IMR-90 (cell line): ENCODE results near the gene CPED1. TPM values are rescaled to one million over a fixed set of nuclear protein-coding genes. Genes with fewer than 3 reads are reported as not detected.

Experiments
- ATAC-seq: fragments of 200-7000 bp; cut with Tn5 transposase; 2 replicates; pipeline ENCODE4 v1.9.1; 2020; ENCODE audit warnings: low read depth, mild to moderate bottlenecking, moderate library complexity
- BruUV-seq: library from RNA; stranded (reverse); fragments of 400-500 nt; replicated peaks from 2 replicates; lab custom pipeline; 2021; lab: Mats Ljungman, UMichigan
- CTCF ChIA-PET: fragments of 300-600 bp; formaldehyde crosslinking; extraction: SDS; loops from one replicate; lab custom pipeline; 2021; ENCODE audit warnings: antibody characterized with exemption; lab: Yijun Ruan, JAX
- POLR2A ChIA-PET: fragments of 300-600 bp; sonication (Branson Sonifier 250); formaldehyde crosslinking; loops from one replicate; lab custom pipeline; 2022; ENCODE audit warnings: antibody characterized with exemption; ENCODE audit not compliant: unreplicated experiment; lab: Charles Lee
- DNase-seq: peaks from one replicate; pipeline ENCODE4 v3.0.0; 2013
- H2AFZ ChIP-seq: replicated peaks from 2 replicates; pipeline ENCODE3; 2013; ENCODE audit warnings: low read length, mild to moderate bottlenecking; ENCODE audit not compliant: poor library complexity
- H2AK5ac ChIP-seq: 2 replicates; pipeline ENCODE4 v1.6.1; 2013; ENCODE audit warnings: low read depth, low read length, inconsistent platforms
- H2AK9ac ChIP-seq: replicated peaks from 2 replicates; pipeline ENCODE3; 2013; ENCODE audit warnings: mild to moderate bottlenecking, low read depth, low read length, moderate library complexity; ENCODE audit not compliant: poor library complexity
- H2BK120ac ChIP-seq: 2 replicates; pipeline ENCODE4 v1.6.1; 2013; ENCODE audit warnings: low read depth, low read length, inconsistent platforms
- H2BK15ac ChIP-seq: 3 replicates; pipeline ENCODE4 v1.6.1; 2013; ENCODE audit warnings: low read depth, low read length, inconsistent platforms
- H2BK20ac ChIP-seq: 2 replicates; pipeline ENCODE4 v1.6.1; 2013; ENCODE audit warnings: low read depth, mild to moderate bottlenecking, inconsistent platforms, low read length, moderate library complexity
- H2BK5ac ChIP-seq: 2 replicates; pipeline ENCODE4 v1.6.1; 2013; ENCODE audit warnings: mild to moderate bottlenecking, low read depth, low read length, inconsistent platforms; ENCODE audit not compliant: poor library complexity, severe bottlenecking
- H3K14ac ChIP-seq: replicated peaks from 2 replicates; pipeline ENCODE4 v1.6.1; 2013; ENCODE audit warnings: low read depth, low read length, inconsistent platforms
- H3K18ac ChIP-seq: 2 replicates; pipeline ENCODE4 v1.6.1; 2013; ENCODE audit warnings: low read depth, low read length, control low read depth
- H3K23ac ChIP-seq: 2 replicates; pipeline ENCODE4 v1.6.1; 2013; ENCODE audit warnings: low read depth, low read length, inconsistent platforms
- H3K27ac ChIP-seq: 2 replicates; pipeline ENCODE4 v1.5.1; 2013; ENCODE audit warnings: mild to moderate bottlenecking, control low read depth, low read length; ENCODE audit not compliant: insufficient read depth
- H3K27me3 ChIP-seq: 2 replicates; pipeline ENCODE4 v1.6.1; 2013; ENCODE audit warnings: low read length; ENCODE audit not compliant: control insufficient read depth, insufficient read depth
- H3K36me3 ChIP-seq: 2 replicates; pipeline ENCODE4 v1.6.1; 2013; ENCODE audit warnings: low read length, mixed read lengths; ENCODE audit not compliant: control insufficient read depth, insufficient read depth
- H3K4ac ChIP-seq: 2 replicates; pipeline ENCODE4 v1.6.1; 2013; ENCODE audit warnings: low read depth, low read length, inconsistent platforms
- H3K4me1 ChIP-seq: 2 replicates; pipeline ENCODE4 v1.6.1; 2013; ENCODE audit warnings: low read length, mixed read lengths; ENCODE audit not compliant: control insufficient read depth, insufficient read depth
- H3K4me2 ChIP-seq: 2 replicates; pipeline ENCODE4 v1.6.1; 2013; ENCODE audit warnings: low read depth, mild to moderate bottlenecking, control low read depth, low read length, moderate library complexity
- H3K4me3 ChIP-seq: 2 replicates; pipeline ENCODE4 v1.5.1; 2013; ENCODE audit warnings: low read depth, mild to moderate bottlenecking, control low read depth, low read length, moderate library complexity; ENCODE audit not compliant: insufficient read depth
- H3K56ac ChIP-seq: 2 replicates; pipeline ENCODE4 v1.6.1; 2013; ENCODE audit warnings: low read length, inconsistent platforms; ENCODE audit not compliant: insufficient read depth; ENCODE audit errors: extremely low read depth
- H3K79me1 ChIP-seq, 2 experiments: 2 replicates each; pipeline ENCODE4 v1.6.1; 2013; ENCODE audit warnings: low read length in 2 of 2, inconsistent platforms in 1 of 2, low read depth in 1 of 2
- H3K9ac ChIP-seq: 2 replicates; pipeline ENCODE4 v1.6.1; 2013; ENCODE audit warnings: low read depth, low read length, control low read depth
- H3K9me1 ChIP-seq: 2 replicates; pipeline ENCODE4 v1.6.1; 2013; ENCODE audit warnings: low read length, inconsistent platforms; ENCODE audit not compliant: insufficient read depth
- H3K9me3 ChIP-seq: 2 replicates; pipeline ENCODE4 v1.6.1; 2013; ENCODE audit warnings: low read length; ENCODE audit not compliant: control insufficient read depth, insufficient read depth
- H4K20me1 ChIP-seq: 2 replicates; pipeline ENCODE4 v1.6.1; 2013; ENCODE audit warnings: low read length, inconsistent platforms; ENCODE audit not compliant: insufficient read depth
- H4K5ac ChIP-seq: 2 replicates; pipeline ENCODE4 v1.6.1; 2013; ENCODE audit warnings: mild to moderate bottlenecking, low read depth, low read length, control low read depth
- H4K8ac ChIP-seq, 2 experiments: 2 replicates each; pipeline ENCODE4 v1.6.1; 2013; ENCODE audit warnings: low read depth in 2 of 2, low read length in 2 of 2, control low read depth in 1 of 2, inconsistent platforms in 1 of 2
- H4K91ac ChIP-seq: 2 replicates; pipeline ENCODE4 v1.6.1; 2013; ENCODE audit warnings: low read depth, low read length, inconsistent platforms; ENCODE audit not compliant: insufficient read depth
- CEBPB ChIP-seq: IDR thresholded peaks from 2 replicates; pipeline ENCODE4 v1.6.1; 2012; ENCODE audit warnings: low read depth, low read length, improper control_type of control experiment
- FOS ChIP-seq: fragments of 150-350 bp; IDR thresholded peaks from 2 replicates; pipeline ENCODE4 v1.6.1; 2016; ENCODE audit warnings: low read depth, low read length
- MAFK ChIP-seq: IDR thresholded peaks from 2 replicates; pipeline ENCODE4 v1.6.1; 2012; ENCODE audit warnings: low read depth, low read length, improper control_type of control experiment
- WGBS, 2 experiments: methylation state at CpG; one replicate each; pipeline versions ENCODE4 v1.1.5 to v1.1.7; 2013; ENCODE audit warnings: missing lambda C conversion rate in 2 of 2; ENCODE audit not compliant: insufficient read length in 1 of 2; ENCODE audit errors: extremely low coverage in 2 of 2; 5-methylcytosine and 5-hydroxymethylcytosine counted together
- dilution Hi-C: fragments of 300-500 bp; cut with HindIII; formaldehyde crosslinking; loops from one replicate; pipeline ENCODE4 v1.14.3; 2018; ENCODE audit warnings: low sequenced_read_pairs; ENCODE audit not compliant: unreplicated experiment
- in situ Hi-C: fragments of 300-500 bp; cut with MboI; formaldehyde crosslinking; loops from 3 replicates; pipeline ENCODE4 v1.14.3; 2019; ENCODE audit warnings: low sequenced_read_pairs, inconsistent platforms, mixed read lengths
- intact Hi-C: fragments of 100-400 bp; cut with micrococcal nuclease; formaldehyde crosslinking; loops from 2 replicates; pipeline ENCODE4 v1.10.0; 2022
- polyA plus RNA-seq, 3 experiments: library from polyadenylated mRNA; depleted of rRNA; stranded (reverse); fragments of >200 nt; gene quantifications; 2 replicates each; pipeline ENCODE4 v1.2.3, GENCODE V29; 2012; ENCODE audit warnings: low replicate concordance in 1 of 3
- total RNA-seq: library from RNA; depleted of rRNA; stranded (reverse); fragments of >200 nt; gene quantifications from 2 replicates; pipeline ENCODE4 v1.2.3, GENCODE V29; 2012

CPED1 gene
- total and polyA plus RNA-seq, 2 of the 4 experiments (the other 2 are of a cell fraction), result 31.2 to 96.8 TPM

DNA sequence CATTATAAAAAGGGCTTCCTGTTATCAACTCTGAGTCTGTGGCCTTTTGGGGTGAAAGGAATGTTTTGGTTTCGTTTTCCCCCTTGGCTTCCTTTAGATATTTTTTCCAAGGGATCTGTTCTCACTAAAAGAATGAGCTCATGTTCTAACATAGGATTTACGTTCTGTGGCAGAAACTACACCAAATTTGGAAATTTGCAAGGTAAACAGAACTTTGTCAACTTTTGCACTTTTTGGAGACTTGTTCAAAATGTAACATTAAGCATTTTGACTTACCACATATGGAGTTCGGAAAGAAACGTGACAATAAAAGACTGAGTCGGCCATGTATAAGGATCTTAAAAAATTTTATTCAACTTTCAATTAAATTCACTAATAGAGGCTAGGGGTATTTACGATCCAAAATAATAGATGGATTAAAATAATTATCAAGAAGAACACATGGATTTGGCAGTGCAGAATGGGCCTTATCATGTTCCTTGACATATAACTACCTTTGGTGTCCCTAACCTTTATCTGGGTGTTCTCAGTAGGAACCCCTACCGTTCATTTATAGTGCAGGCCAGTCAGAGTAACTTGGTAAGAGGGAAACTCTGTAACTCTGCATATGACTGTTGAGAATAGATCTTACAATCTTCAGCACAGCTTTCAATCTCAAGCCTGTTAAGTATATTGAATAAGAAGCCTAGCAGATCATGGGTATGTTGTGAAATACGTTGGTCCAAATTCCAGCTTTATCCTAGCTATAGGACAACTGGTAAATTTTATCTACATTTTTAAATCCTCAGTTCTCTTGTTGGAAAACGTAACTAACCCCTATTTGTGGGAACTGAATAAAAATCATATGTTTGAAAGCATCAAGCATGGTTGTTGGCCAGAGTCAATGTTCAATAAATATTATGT, 11.8 kb downstream of the CPED1 start:
- ChIA-PET POLR2A (interaction anchor here (0.6 kb wide), 1 partner anchor 24 kb away, joined by 3 read pairs; no protein-coding TSS in a partner anchor), CTCF (interaction anchor here (0.6 to 1.5 kb wide), 5 partner anchors 11 to 194 kb away, joined by 3 to 5 read pairs (median 3); partner anchors contain the start of gene CPED1)
- H4K20me1 ChIP-seq, result peaks cover 3% of the 10 kb centered on the region; the same call in 1 of the 2 replicates
- H3K4ac ChIP-seq, result peak overlapping the region; percentile 48; the same call in 1 of the 2 replicates
- intact Hi-C loops, result no loop called here
- peak overlapping the region; percentile 61; the same call in 1 of the 2 replicates for H3K14ac ChIP-seq
- H2BK20ac ChIP-seq, result peak overlapping the region; percentile 77
- peak overlapping the region; percentile 38 for H2BK5ac ChIP-seq
- peak overlapping the region; percentile 82; the same call in 2 of the 3 replicates for H2BK15ac ChIP-seq
- peak overlapping the region; percentile 91 for H3K18ac ChIP-seq
- H4K8ac ChIP-seq, result peak overlapping the region; percentile 35 to 64; a peak in 3 of 4 replicates
- H2AFZ ChIP-seq, result no peak overlapping the region
- H4K91ac ChIP-seq, result peak overlapping the region; percentile 40; the same call in 1 of the 2 replicates
- H3K9me3 ChIP-seq, result no peaks in the 10 kb centered on the region
- no TSS peak for BruUV-seq
- peak overlapping the region; percentile 59; the same call in 1 of the 2 replicates for H2BK120ac ChIP-seq
- peaks cover 30 to 63% of the 10 kb centered on the region in 2 experiments for H3K79me1 ChIP-seq
- dilution Hi-C loops, result no loop called here
- peak overlapping the region; percentile 87; the same call in 1 of the 2 replicates for H4K5ac ChIP-seq
- TF ChIP-seq MAFK, result peak; percentile 33; the same call in 1 of the 2 replicates
- TF ChIP-seq FOS, result no peak
- TF ChIP-seq CEBPB, result 0 out of 2 replicates have a peak, but pooled peaks have one; percentile 23
- in situ Hi-C loops, result no loop called here
- peak overlapping the region; percentile 34; the same call in 1 of the 2 replicates for H3K23ac ChIP-seq
- no peak overlapping the region for H3K56ac ChIP-seq
- no CpG with 5 or more reads among the region's 9 CpGs for WGBS, 2 experiments
- DNase-seq, result peak; percentile 73
- no peaks in the 10 kb centered on the region for H3K27me3 ChIP-seq
- H3K27ac ChIP-seq, result peak overlapping the region; percentile 40; the same call in 1 of the 2 replicates
- peak overlapping the region; percentile 75 for H3K4me2 ChIP-seq
- H2AK5ac ChIP-seq, result no peak overlapping the region; the same call in 1 of the 2 replicates
- ATAC-seq, result peak; percentile 56; the same call in 1 of the 2 replicates
- H3K36me3 ChIP-seq, result no peaks in the 10 kb centered on the region
- H3K9me1 ChIP-seq, result peaks cover 13% of the 10 kb centered on the region
- no peak overlapping the region; the same call in 1 of the 2 replicates for H3K9ac ChIP-seq
- H2AK9ac ChIP-seq, result no peak overlapping the region
- peak overlapping the region; percentile 3; the same call in 1 of the 2 replicates for H3K4me3 ChIP-seq
- H3K4me1 ChIP-seq, result peaks cover 16% of the 10 kb centered on the region
